ENCODE data around the gene LSG1. TPM values are rescaled to one million over a fixed set of nuclear protein-coding genes. Genes with fewer than 3 reads are reported as not detected.
A peak's percentile ranks its signal among the peaks of the same experiment; 100 is the strongest.

Gene LSG1
- total RNA-seq, 1 donor from 2014 or later = 42.4 TPM

- DNase-seq = no peak
Observed at GRCh38 chr3:194686816-194687637, 15.0 kb upstream of the LSG1 start.

- DNase-seq = no peak
Observed at GRCh38 chr3:194686414-194686815, 14.4 kb upstream of the LSG1 start.

DNA sequence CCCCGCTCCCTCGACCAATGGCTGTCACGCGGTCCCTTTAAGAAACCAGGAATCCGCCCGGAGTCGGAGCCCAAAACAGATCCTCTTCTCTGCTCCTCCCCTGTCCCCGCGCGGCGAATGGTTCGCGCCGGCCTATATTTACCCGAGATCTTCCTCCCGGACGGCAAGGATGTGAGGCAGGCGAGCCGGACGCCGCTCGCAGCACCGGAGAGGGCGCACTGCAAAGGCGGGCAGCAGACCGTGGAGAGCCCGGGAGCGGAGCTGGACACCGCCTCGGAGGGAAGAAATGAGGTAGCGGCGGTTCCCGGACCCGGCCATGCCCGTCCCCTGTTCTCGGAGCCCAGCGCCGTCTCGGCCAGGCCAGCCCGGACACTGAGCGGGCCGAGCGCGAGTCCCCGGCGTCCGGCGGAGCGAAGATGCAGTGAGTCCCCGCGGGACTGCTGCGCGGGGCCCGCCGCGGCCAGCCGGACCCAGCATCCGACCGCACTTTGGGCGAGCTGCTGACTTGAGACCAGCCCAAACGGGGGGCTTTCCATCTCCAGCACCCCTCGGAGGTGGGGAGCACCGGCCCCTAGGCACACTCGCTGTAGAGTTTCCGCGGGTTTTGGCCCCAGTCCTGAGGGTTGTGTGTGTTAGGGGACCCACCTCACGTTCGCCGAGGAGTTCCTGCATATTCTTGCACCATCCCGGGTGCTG lies 13.9 kb upstream of the LSG1 start, which contains the start of gene FAM43A:
Gene FAM43A (plus strand): TSS at position 166 of the 696 bp plus-strand sequence. CDS start 944 bp downstream, outside the sequence.
- DNase-seq = peak; percentile 92

DNA sequence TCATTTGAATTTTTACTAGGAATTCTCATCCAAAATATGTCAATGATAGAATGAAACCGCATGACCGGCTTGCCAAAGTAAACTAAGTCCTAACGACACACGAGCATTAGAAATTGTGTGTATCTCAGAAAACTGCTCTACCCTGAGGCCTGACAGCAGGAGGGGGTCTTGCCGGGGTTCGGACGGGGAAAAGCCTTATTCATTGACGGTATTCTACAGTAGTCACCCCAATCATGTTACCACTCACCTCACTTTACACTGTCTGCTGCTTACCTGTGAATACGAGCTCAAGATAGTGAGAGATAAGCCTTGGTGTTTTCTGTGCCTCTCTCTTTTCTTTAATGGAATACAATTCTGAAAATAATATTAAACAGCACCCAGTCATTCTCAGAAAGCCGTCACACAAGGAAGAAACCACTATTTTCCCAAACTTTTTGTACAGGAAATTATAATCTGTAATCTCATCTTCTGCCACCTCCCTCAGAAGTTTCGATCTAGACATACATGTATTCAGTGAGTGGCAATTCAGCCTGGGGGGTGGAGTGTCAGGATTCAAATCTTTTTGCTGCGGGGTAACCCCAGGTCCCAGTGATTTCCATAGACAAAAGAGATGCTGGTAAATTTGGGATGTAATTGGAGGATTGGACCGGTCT lies 13.2 kb upstream of the LSG1 start:
- DNase-seq = no peak

DNA sequence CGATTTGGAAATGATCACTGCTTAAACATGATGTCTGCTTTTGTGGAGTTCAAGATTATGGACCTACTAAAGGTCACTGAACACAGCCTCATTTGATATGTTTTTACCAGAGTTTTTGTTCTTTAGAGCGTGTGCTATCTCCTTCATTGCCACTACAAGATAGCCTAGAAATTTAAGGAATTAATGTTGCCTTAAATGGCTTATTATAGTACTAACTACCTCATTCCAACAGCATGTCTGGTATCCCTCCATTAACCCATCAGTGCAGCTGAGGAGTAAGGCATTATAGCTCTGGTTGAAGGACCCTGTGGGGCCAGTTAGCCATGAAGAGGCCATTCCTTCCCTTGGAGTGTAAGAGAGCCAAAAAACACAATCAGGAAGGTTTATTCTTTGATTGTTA lies 11.4 kb upstream of the LSG1 start:
- no peak for DNase-seq

- peak; percentile 70 for DNase-seq
Observed at GRCh38 chr3:194682694-194683310, 10.8 kb upstream of the LSG1 start.

- DNase-seq = no peak
Observed at GRCh38 chr3:194682189-194682693, 10.2 kb upstream of the LSG1 start.

GRCh38 chr3:194680888-194681615 lies 9.1 kb upstream of the LSG1 start:
- DNase-seq = no peak

- DNase-seq = no peak
Observed at GRCh38 chr3:194676471-194676870, 4.5 kb upstream of the LSG1 start.

GRCh38 chr3:194675680-194676079 lies 3.7 kb upstream of the LSG1 start:
- DNase-seq = no peak

DNA sequence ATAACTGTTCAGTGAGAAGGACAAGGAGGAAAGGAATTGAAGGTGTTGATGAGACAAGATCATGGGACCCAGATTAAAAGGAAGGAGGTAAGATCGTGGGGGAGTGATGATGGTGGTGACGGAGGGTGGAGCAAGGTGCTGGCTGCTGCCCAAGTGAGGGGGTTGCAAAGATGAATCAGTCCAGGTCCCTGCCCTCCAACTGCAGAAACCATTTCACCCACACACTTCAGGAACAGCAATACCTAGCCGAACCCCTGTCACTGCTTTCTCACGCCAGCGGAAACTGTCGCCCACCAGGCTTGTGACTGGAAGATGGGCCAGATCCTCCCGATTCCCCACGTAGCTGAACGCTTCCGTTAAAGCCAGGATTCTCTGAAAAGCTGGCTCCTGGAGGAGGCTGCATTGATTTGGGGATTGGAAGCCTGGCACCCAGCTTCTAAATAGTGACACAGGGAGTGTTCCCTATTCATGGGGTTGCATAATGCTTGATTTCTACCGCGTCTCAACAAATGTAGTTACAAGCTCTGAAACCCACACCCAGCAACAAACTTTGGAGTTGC lies 3.2 kb upstream of the LSG1 start:
- no peak for DNase-seq

DNA sequence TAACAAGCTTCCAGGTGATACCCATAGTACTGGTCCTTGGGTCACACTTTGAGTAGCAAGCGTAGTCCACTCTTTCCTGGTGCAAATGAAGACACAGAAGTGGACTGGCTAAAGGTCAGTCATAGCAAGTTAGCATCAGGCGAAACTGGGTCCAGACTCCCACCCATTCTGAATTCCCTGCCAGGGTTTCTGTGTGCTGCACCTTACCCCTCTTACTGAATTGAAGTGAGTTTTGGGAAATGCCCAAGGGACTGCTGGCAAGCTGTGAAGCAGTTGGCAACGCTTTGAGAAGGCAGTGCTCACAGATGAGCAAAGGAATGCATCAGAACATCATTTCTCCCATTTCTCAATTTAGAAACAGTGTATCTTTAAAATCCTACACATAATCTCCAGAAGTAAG lies 1.8 kb upstream of the LSG1 start:
- no peak for DNase-seq

GRCh38 chr3:194672876-194673275 lies 885 bp upstream of the LSG1 start:
- no peak for DNase-seq

DNA sequence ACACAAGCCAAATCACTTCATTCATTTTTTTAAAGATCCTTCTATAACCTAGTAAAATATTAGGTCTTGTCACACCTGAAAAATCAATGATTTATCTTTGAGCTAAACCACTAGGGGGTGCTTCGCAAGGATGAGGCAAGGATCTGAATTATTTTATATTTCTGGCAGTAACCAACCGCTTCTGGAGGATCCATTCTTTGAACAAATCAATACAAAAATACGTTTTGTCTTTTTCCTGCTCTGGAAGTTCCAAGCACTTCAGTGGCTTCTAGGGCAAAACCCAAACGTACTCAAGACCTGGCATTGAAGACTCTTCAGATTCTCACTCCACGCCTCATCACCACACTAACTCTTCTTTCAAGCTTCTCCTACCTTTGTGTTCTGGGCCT lies 486 bp downstream of the LSG1 start:
- DNase-seq = no peak

DNA sequence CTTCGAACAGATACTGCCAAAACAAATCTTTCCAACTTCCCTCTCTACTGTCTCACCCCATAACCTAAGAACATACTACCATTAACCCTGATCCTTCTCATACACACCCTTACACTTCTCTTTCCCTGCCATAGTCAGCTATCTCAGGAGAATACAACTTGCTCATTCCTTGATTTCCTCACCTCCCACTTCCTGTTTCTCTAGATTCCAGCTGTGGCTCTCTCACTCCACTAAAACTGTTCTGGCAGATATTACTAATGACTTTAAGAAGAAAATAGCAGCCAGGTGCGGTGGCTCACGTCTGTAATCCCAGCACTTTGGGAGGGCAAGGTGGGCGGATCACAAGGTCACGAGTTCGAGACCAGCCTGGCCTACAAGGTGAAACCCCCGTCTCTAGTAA lies 4.6 kb downstream of the LSG1 start:
- DNase-seq = no peak

DNA sequence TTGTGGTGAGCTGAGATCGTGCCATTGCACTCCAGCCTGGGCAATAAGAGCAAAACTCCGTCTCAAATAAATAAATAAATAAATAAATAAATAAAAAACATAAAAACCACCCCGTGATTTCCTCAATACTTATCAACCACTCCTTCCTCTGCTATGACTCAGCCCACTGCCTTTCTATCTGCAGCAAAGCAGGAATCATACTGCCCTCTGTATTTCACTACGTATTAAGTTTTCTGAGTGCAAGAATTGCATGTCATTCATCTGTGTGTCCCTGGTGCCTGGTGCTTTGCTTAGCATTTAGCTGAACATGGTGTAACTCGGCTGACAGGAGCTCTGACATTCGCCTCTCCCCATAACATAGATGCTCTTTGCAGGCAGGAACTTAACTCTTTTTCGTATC lies 7.1 kb downstream of the LSG1 start:
- DNase-seq = no peak

DNA sequence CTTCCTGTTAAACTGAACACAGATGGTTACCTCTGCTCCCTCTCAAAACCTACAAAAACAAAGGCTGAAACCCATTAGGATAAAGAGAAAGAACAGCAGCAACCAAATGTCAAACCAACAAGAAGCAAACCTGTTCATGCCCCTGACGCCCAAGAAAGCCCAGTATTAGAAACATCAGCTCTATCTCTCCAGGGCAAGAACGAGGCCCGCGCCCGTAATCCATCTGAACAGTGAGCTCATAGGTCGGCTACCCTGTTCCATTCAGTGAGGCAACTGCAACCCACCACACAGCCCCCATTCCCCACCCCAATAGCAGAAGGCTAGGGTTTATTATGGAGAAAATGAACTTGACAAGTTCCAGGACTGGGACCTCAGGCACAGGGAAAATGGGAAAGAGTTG lies 10.0 kb downstream of the LSG1 start:
- no peak for DNase-seq

- no peak for DNase-seq
Observed at GRCh38 chr3:194661374-194661773, 10.6 kb downstream of the LSG1 start.

DNA sequence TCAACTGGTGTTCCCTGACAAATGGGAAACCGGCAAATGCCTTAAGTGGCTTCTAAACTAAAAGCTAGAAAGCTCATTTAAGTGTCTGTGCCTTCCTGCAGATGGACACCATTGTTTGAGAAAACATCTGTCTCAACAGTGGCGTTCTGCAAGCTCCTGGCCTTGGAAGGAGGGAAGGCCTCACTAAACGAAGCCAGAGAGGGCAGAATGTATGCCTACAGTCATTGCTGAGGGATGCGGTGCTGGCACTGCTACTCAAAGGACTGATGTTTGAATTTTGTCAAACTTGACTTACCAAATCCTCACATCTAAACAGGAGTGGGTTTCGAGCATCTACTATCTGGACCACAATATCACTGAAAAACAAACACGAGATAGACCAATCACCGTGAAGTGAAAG lies 12.2 kb downstream of the LSG1 start:
- no peak for DNase-seq

DNA sequence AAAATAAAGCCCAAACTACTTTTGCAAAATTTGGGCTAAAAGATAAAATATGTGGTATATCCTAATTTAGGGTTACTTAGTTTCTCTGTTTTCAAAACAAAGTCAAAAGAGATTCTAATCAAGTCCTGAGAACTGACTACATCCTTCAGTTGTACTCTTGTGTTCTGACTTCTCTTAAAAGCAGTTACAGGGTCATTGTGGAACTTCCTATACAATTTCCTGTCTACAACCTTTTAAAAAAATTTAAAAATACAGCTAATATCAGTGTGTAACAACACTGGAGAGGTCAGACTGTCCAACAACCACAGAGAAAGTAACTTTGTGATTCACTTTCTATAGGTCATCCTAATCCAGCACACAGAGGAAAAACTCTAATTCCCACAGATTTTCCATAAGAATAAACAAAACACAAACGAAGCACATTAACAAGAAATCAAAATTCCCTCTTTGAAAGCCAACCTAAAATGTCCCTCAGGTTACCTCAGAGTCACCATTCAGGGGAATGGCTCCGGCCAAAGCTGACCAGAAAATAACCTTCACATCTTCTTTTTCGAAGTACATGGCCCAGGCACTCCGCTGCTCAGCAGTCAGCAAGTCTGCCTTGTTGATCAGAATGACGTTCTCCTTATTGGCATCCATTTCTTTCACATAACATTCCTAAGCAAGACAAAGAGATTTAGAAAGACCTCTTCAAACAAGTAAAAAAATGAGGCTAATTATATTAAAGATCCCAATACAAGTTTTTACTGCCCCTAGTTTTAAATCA lies 13.3 kb downstream of the LSG1 start:
- no peak for DNase-seq

GRCh38 chr3:194657439-194657838 lies 14.6 kb downstream of the LSG1 start:
- no peak for DNase-seq

Data from occipital lobe (tissue), 2 donors.